ENCODE data around the gene TRIL. TPM values are rescaled to one million over a fixed set of nuclear protein-coding genes. Genes with fewer than 3 reads are reported as not detected.

TRIL gene
- total and polyA plus RNA-seq, 2 experiments from 2014 or later = 0.95 to 4.5 TPM

- Histone ChIP-seq H3K27ac (ENCODE audit: low read depth) (no peak overlapping the region), H3F3A (replicated peaks; ENCODE audit: low read depth) (no peaks in the 10 kb centered on the region), H2AFZ (peak overlapping the region; percentile 80; the same call in 1 of the 2 replicates), H3K79me2 (replicated peaks; ENCODE audit: insufficient read depth) (no peaks in the 10 kb centered on the region), H4K20me1 (replicated peaks; ENCODE audit: insufficient read depth) (no peaks in the 10 kb centered on the region), H3K9me2 (ENCODE audit: insufficient read depth) (0 out of 2 replicates have a peak, but pooled peaks cover 6% of the 10 kb centered on the region), H3K4me1 (ENCODE audit: insufficient read depth) (peaks cover 14% of the 10 kb centered on the region), H3K36me3 (ENCODE audit: insufficient read depth) (no peaks in the 10 kb centered on the region), H3K4me3 (no peak overlapping the region), H3K4me2 (no peak overlapping the region), H3K27me3 (ENCODE audit: insufficient read depth) (no peaks in the 10 kb centered on the region)
- H3K36me3 Mint-ChIP-seq (ENCODE audit: low read depth) = no peaks in the 10 kb centered on the region
- DNase-seq (ENCODE audit: low spot score) = no peak
- ATAC-seq = peak; percentile 23; the same call in 1 of the 3 replicates
- peaks cover 2% of the 10 kb centered on the region for H3K27me3 Mint-ChIP-seq (ENCODE audit: insufficient read depth, low read depth, poor library complexity)
- no peaks in the 10 kb centered on the region for H3K9me3 Mint-ChIP-seq
- no peak overlapping the region for H3K27ac Mint-ChIP-seq
- no peak overlapping the region for H3K4me3 Mint-ChIP-seq
- 0 out of 2 replicates have a peak, but pooled peaks have one; percentile 15 for TF ChIP-seq ZNF462 (CRISPR knock-in tag; IDR thresholded peaks at IDR 0.05)
- TF ChIP-seq EZH2phosphoT487 (IDR thresholded peaks at IDR 0.05; ENCODE audit: unreplicated experiment) = no peak
- peaks cover 36% of the 10 kb centered on the region for H3K4me1 Mint-ChIP-seq
These were observed 28.1 kb upstream of the TRIL start for GRCh38 chr7:28986028-28986764.

- Histone ChIP-seq H3K4me1 (ENCODE audit: insufficient read depth) (peaks cover 23% of the 10 kb centered on the region), H3K36me3 (ENCODE audit: insufficient read depth) (no peaks in the 10 kb centered on the region), H3K79me2 (replicated peaks; ENCODE audit: insufficient read depth) (no peaks in the 10 kb centered on the region), H4K20me1 (replicated peaks; ENCODE audit: insufficient read depth) (no peaks in the 10 kb centered on the region), H3K9me2 (ENCODE audit: insufficient read depth) (0 out of 2 replicates have a peak, but pooled peaks cover 6% of the 10 kb centered on the region), H2AFZ (peak overlapping the region; percentile 72), H3K4me3 (no peak overlapping the region), H3K27ac (ENCODE audit: low read depth) (no peak overlapping the region), H3K4me2 (no peak overlapping the region), H3K27me3 (ENCODE audit: insufficient read depth) (no peaks in the 10 kb centered on the region), H3F3A (replicated peaks; ENCODE audit: low read depth) (no peaks in the 10 kb centered on the region)
- Mint-ChIP-seq H3K9me3 (no peaks in the 10 kb centered on the region), H3K36me3 (ENCODE audit: low read depth) (no peaks in the 10 kb centered on the region), H3K27ac (peak overlapping the region; percentile 70; the same call in 1 of the 2 replicates), H3K4me3 (no peak overlapping the region), H3K4me1 (peaks cover 42% of the 10 kb centered on the region), H3K27me3 (ENCODE audit: insufficient read depth, low read depth, poor library complexity) (peaks cover 2% of the 10 kb centered on the region)
- DNase-seq (ENCODE audit: low spot score) (peak; percentile 49), ATAC-seq (peak; percentile 82)
- TF ChIP-seq ZNF462 (CRISPR knock-in tag; IDR thresholded peaks at IDR 0.05) (peak; percentile 85), EZH2 (IDR thresholded peaks at IDR 0.05; ENCODE audit: low read depth, unreplicated experiment) (no peak)
These were observed 26.5 kb upstream of the TRIL start for GRCh38 chr7:28984631-28985030.

Data from GM23338 (cell line).